Memory B cell (primary cell): ENCODE measurements around the gene AGBL2.
"Not testable (repeated sequence)": the region's sequence is repeated elsewhere in the genome, so short reads cannot be mapped to it uniquely, and the experiment has no call there.

ENCODE experiments used
- ATAC-seq: fragments of 150-1000 bp; cut with Tn5 transposase; 2 replicates; pipeline ENCODE4 v1.10.0; 2021; ENCODE audit warnings: low read depth, mild to moderate bottlenecking, moderate library complexity
- DNase-seq, 2 donors: peaks; one replicate each; pipeline ENCODE4 v3.0.0; 2022; ENCODE audit warnings: low spot score in 2 of 2
- H3K27ac Mint-ChIP-seq: one replicate; pipeline ENCODE4 v1.8.0; 2022; ENCODE audit warnings: mild to moderate bottlenecking, moderate library complexity, mixed read lengths
- H3K27me3 Mint-ChIP-seq: one replicate; pipeline ENCODE4 v1.8.0; 2022; ENCODE audit warnings: mixed read lengths
- H3K36me3 Mint-ChIP-seq: one replicate; pipeline ENCODE4 v1.8.0; 2022; ENCODE audit warnings: mild to moderate bottlenecking, mixed read lengths
- H3K4me1 Mint-ChIP-seq: one replicate; pipeline ENCODE4 v1.8.0; 2022; ENCODE audit warnings: mixed read lengths
- H3K4me3 Mint-ChIP-seq: one replicate; pipeline ENCODE4 v1.8.0; 2022; ENCODE audit warnings: mild to moderate bottlenecking, moderate library complexity, mixed read lengths
- H3K9me3 Mint-ChIP-seq: one replicate; pipeline ENCODE4 v1.8.0; 2022; ENCODE audit warnings: mixed read lengths

The AGBL2 gene

DNA sequence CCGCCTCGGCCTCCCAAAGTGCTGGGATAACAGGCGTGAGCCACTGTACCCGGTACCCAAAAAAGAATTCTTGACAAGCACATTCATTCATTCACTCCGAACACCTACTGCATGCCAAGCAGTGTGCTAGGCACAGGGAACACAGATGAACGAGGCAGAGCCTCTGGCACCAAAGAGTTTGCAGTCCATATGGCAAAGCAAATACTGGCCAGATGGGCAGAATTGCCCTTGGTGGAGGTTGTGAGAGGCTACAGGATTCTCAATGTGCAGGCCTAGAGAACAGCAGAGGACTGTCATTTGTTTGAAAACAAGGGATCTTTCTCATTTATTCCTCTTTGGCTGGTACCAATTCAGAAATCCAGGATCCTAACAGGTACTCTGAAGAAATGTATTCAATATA lies 45.3 kb downstream of the AGBL2 start:
- H3K36me3 Mint-ChIP-seq: peaks cover 2% of the 10 kb centered on the region
- DNase-seq (no peak), ATAC-seq (no peak)
- no peaks in the 10 kb centered on the region for H3K4me1 Mint-ChIP-seq
- H3K9me3 Mint-ChIP-seq: no peaks in the 10 kb centered on the region
- no peaks in the 10 kb centered on the region for H3K27me3 Mint-ChIP-seq
- H3K27ac Mint-ChIP-seq: no peak overlapping the region
- no peak overlapping the region for H3K4me3 Mint-ChIP-seq

- Mint-ChIP-seq H3K27ac (no peak overlapping the region), H3K4me1 (no peaks in the 10 kb centered on the region), H3K4me3 (no peak overlapping the region), H3K36me3 (peaks cover 2% of the 10 kb centered on the region), H3K9me3 (no peaks in the 10 kb centered on the region), H3K27me3 (no peaks in the 10 kb centered on the region)
- no peak for ATAC-seq
- no peak for DNase-seq
These were observed 46.5 kb downstream of the AGBL2 start for GRCh38 chr11:47668665-47669064.

- Mint-ChIP-seq H3K4me1 (peaks cover 3% of the 10 kb centered on the region), H3K4me3 (no peak overlapping the region), H3K9me3 (no peaks in the 10 kb centered on the region), H3K36me3 (peaks cover 2% of the 10 kb centered on the region), H3K27ac (no peak overlapping the region), H3K27me3 (no peaks in the 10 kb centered on the region)
- no peak for DNase-seq
- ATAC-seq: no peak
These were observed 47.6 kb downstream of the AGBL2 start for GRCh38 chr11:47667555-47667954.

DNA sequence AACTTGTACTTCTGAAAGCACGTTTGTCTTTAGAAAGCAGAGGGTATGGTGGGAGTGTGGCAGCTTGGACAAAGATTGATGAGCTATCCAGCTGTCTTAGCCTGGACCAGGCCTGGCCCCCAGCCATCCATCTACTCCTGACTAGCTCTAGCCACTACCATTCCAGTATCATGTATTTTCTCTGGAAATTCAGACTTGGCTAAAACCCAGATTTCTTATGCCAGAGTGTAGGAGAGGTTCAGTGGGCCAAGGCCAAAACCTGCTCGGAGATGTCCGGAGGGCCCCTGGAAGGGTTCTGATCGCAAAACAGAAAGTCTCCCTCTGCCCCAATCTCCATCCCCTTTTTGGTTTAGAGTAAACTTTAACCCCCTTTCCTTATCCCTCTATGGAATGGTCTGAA lies 48.0 kb downstream of the AGBL2 start:
- Mint-ChIP-seq H3K27ac (no peak overlapping the region), H3K4me3 (no peak overlapping the region), H3K9me3 (no peaks in the 10 kb centered on the region), H3K4me1 (peaks cover 3% of the 10 kb centered on the region), H3K27me3 (no peaks in the 10 kb centered on the region), H3K36me3 (peaks cover 2% of the 10 kb centered on the region)
- no peak for DNase-seq
- no peak for ATAC-seq

GRCh38 chr11:47664936-47665335 lies 50.2 kb downstream of the AGBL2 start:
- H3K9me3 Mint-ChIP-seq, ATAC-seq, DNase-seq, H3K4me3 Mint-ChIP-seq, H3K27ac Mint-ChIP-seq, H3K36me3 Mint-ChIP-seq, H3K4me1 Mint-ChIP-seq, H3K27me3 Mint-ChIP-seq: not testable (repeated sequence)

DNA sequence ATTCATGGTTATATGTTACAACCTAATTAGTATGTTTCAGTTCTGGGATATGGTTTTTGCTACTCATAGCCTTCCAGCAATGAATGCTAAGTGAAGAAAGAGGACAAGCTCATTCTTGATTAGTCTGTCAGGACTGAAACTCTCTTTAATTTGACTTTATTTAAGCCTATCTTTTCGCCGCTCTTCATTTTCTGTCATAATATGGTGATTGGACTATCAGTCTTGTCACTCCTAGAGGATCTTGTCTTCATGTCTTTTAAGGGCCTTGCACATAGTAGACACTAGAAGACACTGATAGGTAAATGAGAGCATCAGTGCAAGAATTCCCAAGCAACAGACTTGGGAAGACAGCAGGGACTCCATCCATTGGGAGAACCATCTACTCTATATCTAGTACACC lies 53.9 kb downstream of the AGBL2 start:
- no peak for DNase-seq
- Mint-ChIP-seq H3K9me3 (no peaks in the 10 kb centered on the region), H3K4me1 (peaks cover 3% of the 10 kb centered on the region), H3K27me3 (peaks cover 4% of the 10 kb centered on the region), H3K36me3 (no peaks in the 10 kb centered on the region), H3K27ac (no peak overlapping the region), H3K4me3 (no peak overlapping the region)
- ATAC-seq: no peak

- no peak overlapping the region for H3K27ac Mint-ChIP-seq
These were observed 55.9 kb downstream of the AGBL2 start for GRCh38 chr11:47659276-47659675.

GRCh38 chr11:47656260-47656885 lies 58.8 kb downstream of the AGBL2 start:
- H3K9me3 Mint-ChIP-seq: peaks cover 9% of the 10 kb centered on the region
- ATAC-seq: no peak
- no peak overlapping the region for H3K4me3 Mint-ChIP-seq
- H3K36me3 Mint-ChIP-seq: peaks cover 2% of the 10 kb centered on the region
- peaks cover 4% of the 10 kb centered on the region for H3K27me3 Mint-ChIP-seq
- H3K27ac Mint-ChIP-seq: no peak overlapping the region
- DNase-seq: no peak
- no peaks in the 10 kb centered on the region for H3K4me1 Mint-ChIP-seq

More at GRCh38 chr11:47659276-47659675, 55.9 kb downstream of the AGBL2 start:
- Mint-ChIP-seq H3K4me3 (no peak overlapping the region), H3K27me3 (peaks cover 4% of the 10 kb centered on the region), H3K36me3 (no peaks in the 10 kb centered on the region), H3K9me3 (no peaks in the 10 kb centered on the region), H3K4me1 (peaks cover 3% of the 10 kb centered on the region)
- DNase-seq: no peak
- no peak for ATAC-seq

GRCh38 chr11:47651818-47652469 lies 63.2 kb downstream of the AGBL2 start:
- no peak for ATAC-seq
- Mint-ChIP-seq H3K36me3 (peaks cover 2% of the 10 kb centered on the region), H3K4me3 (no peak overlapping the region), H3K27ac (no peak overlapping the region), H3K9me3 (peaks cover 9% of the 10 kb centered on the region), H3K27me3 (peaks cover 4% of the 10 kb centered on the region), H3K4me1 (no peaks in the 10 kb centered on the region)
- no peak for DNase-seq

- Mint-ChIP-seq H3K27ac (no peak overlapping the region), H3K4me1 (no peaks in the 10 kb centered on the region)
These were observed 65.9 kb downstream of the AGBL2 start for GRCh38 chr11:47649276-47649675.

DNA sequence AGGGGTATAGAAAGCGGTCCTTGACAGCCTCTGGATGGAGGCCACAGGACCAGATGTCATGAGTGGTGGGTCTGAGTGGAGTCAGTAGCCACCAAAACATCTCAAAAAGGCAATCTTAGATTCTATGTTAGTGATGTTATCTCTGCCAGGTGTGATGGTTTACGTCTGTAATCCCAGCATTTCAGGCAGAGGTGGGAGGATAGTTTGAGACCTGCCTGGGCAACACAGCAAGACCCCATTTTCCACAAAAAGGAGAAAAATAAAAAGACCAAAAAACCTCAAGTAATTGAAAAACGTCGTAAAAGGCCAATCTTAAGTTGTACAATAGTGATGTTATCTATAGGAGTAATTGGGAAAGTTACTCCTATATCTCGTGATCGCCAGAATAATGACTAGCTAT lies 69.2 kb downstream of the AGBL2 start:
- no peak for ATAC-seq
- Mint-ChIP-seq H3K27me3 (no peaks in the 10 kb centered on the region), H3K4me1 (peaks cover 7% of the 10 kb centered on the region), H3K36me3 (no peaks in the 10 kb centered on the region), H3K27ac (no peak overlapping the region), H3K9me3 (no peaks in the 10 kb centered on the region), H3K4me3 (no peak overlapping the region)
- DNase-seq: no peak

More at GRCh38 chr11:47649276-47649675, 65.9 kb downstream of the AGBL2 start:
- Mint-ChIP-seq H3K36me3 (peaks cover 2% of the 10 kb centered on the region), H3K9me3 (peaks cover 9% of the 10 kb centered on the region), H3K4me3 (no peak overlapping the region), H3K27me3 (no peaks in the 10 kb centered on the region)
- no peak for DNase-seq
- ATAC-seq: no peak

- ATAC-seq: no peak
- Mint-ChIP-seq H3K9me3 (no peaks in the 10 kb centered on the region), H3K4me1 (peaks cover 7% of the 10 kb centered on the region), H3K36me3 (no peaks in the 10 kb centered on the region), H3K27ac (no peak overlapping the region), H3K27me3 (no peaks in the 10 kb centered on the region), H3K4me3 (no peak overlapping the region)
- no peak for DNase-seq
These were observed 69.7 kb downstream of the AGBL2 start for GRCh38 chr11:47645500-47645899.

- H3K9me3 Mint-ChIP-seq: no peaks in the 10 kb centered on the region
- H3K4me1 Mint-ChIP-seq: peaks cover 7% of the 10 kb centered on the region
- H3K4me3 Mint-ChIP-seq: peak within 1 kb of the TSS; percentile 99
- peak; percentile 85 for ATAC-seq
- H3K36me3 Mint-ChIP-seq: peaks cover 7% of the 10 kb centered on the region
- H3K27ac Mint-ChIP-seq: peak within 1 kb of the TSS; percentile 95
- no peaks in the 10 kb centered on the region for H3K27me3 Mint-ChIP-seq
- DNase-seq: peak; percentile 93 to 97
These were observed 72.9 kb downstream of the AGBL2 start, which contains the start of gene MTCH2 for GRCh38 chr11:47642099-47642855. MTCH2 (minus strand) TSS chr11:47642559; CDS start chr11:47642465, 94 bp downstream.

- no peak for DNase-seq
- peaks cover 7% of the 10 kb centered on the region for H3K4me1 Mint-ChIP-seq
- no peak for ATAC-seq
- peaks cover 7% of the 10 kb centered on the region for H3K36me3 Mint-ChIP-seq
- peak overlapping the region; percentile 99 for H3K4me3 Mint-ChIP-seq
- no peaks in the 10 kb centered on the region for H3K27me3 Mint-ChIP-seq
- H3K9me3 Mint-ChIP-seq: no peaks in the 10 kb centered on the region
- H3K27ac Mint-ChIP-seq: peak overlapping the region; percentile 95
These were observed 73.5 kb downstream of the AGBL2 start for GRCh38 chr11:47641600-47642098.
